Thyroid gland (tissue), 4 donors: ENCODE data around the gene NSMCE4A. TPM values are rescaled to one million over a fixed set of nuclear protein-coding genes. Genes with fewer than 3 reads are reported as not detected.

ENCODE experiments used
- DNase-seq, 2 donors: peaks; one replicate each; pipeline ENCODE4 v3.0.0-alpha.2; 2019
- H3K27ac ChIP-seq, 3 donors: fragments of 200-600 bp; sonication (generic); 1 replicate in 2 of 3; 2 replicates in 1 of 3; pipeline ENCODE4 v1.5.1; 2016 to 2019; ENCODE audit warnings: mild to moderate bottlenecking in 1 of 3, moderate library complexity in 1 of 3
- H3K27me3 ChIP-seq: fragments of 200-600 bp; sonication (generic); one replicate; pipeline ENCODE4 v1.5.1; 2019
- H3K36me3 ChIP-seq, 2 donors: fragments of 200-600 bp; sonication (generic); one replicate each; pipeline ENCODE4 v1.5.1; 2016 to 2019
- H3K4me1 ChIP-seq, 2 donors: fragments of 200-600 bp; sonication (generic); one replicate each; pipeline ENCODE4 v1.5.1; 2017 to 2019
- H3K4me3 ChIP-seq, 3 donors: fragments of 200-600 bp; sonication (generic); replicated peaks in 1 of 3; 1 replicate in 2 of 3; 2 replicates in 1 of 3; pipeline ENCODE4 v1.5.1; 2016; ENCODE audit warnings: mild to moderate bottlenecking in 1 of 3
- H3K9me3 ChIP-seq: fragments of 200-600 bp; sonication (generic); one replicate; pipeline ENCODE4 v1.5.1; 2017
- CTCF ChIP-seq, 6 experiments: fragments of 200-600 bp in 3 of 6; fragments of 450-650 bp in 3 of 6; sonication (generic) in 3 of 6; IDR thresholded peaks; one replicate each; pipeline ENCODE4 v1.5.1; 2016 to 2019; ENCODE audit warnings: antibody characterized with exemption in 6 of 6, mild to moderate bottlenecking in 2 of 6, inconsistent platforms in 1 of 6, moderate library complexity in 1 of 6
- POLR2A ChIP-seq, 2 donors: fragments of 450-650 bp; IDR thresholded peaks; one replicate each; pipeline ENCODE4 v1.6.1; 2017; ENCODE audit warnings: antibody characterized with exemption in 2 of 2, mild to moderate bottlenecking in 2 of 2, moderate library complexity in 1 of 2
- WGBS, 2 donors: methylation state at CpG; one replicate each; pipeline ENCODE4 v1.1.5; 2017; 5-methylcytosine and 5-hydroxymethylcytosine counted together
- intact Hi-C: fragments of 100-400 bp; cut with DNase I; formaldehyde crosslinking; loops from one replicate; pipeline ENCODE4 v1.15.1; 2023
- total RNA-seq, 4 donors: library from RNA; depleted of rRNA; stranded (reverse); fragments of >200 nt; gene quantifications; one replicate each; pipeline ENCODE4 v1.2.3, GENCODE V29; 2016

Gene NSMCE4A
- total RNA-seq, 4 donors from 2014 or later: 73.1 to 133 (median 111) TPM

GRCh38 chr10:121927841-121928527 is 47.0 kb downstream of the NSMCE4A start, which contains the start of gene ATE1:
Gene ATE1 (minus strand): TSS chr10:121928031. CDS start chr10:121927949, 82 bp downstream.
- peaks cover 26 to 28% of the 10 kb centered on the region in 2 donors for H3K4me1 ChIP-seq
- H3K27me3 ChIP-seq: no peaks in the 10 kb centered on the region
- no peaks in the 10 kb centered on the region for H3K36me3 ChIP-seq
- 0% methylated on average over 13 to 25 of the region's 87 CpGs for WGBS, 2 donors
- intact Hi-C loops: loop anchor here (5.0 kb wide), 1 partner anchor 124 kb away; no protein-coding TSS in a partner anchor
- peak within 1 kb of the TSS; percentile 99 to 100 (median 99) for H3K27ac ChIP-seq
- peak in 2 of 6 experiments; percentile 13 to 15 for TF ChIP-seq CTCF (IDR thresholded peaks at IDR 0.05)
- peak; percentile 30 to 92 for TF ChIP-seq POLR2A (IDR thresholded peaks at IDR 0.05)
- DNase-seq: peak; percentile 90 to 91
- peak within 1 kb of the TSS; percentile 82 to 100 (median 98) for H3K4me3 ChIP-seq
- no peaks in the 10 kb centered on the region for H3K9me3 ChIP-seq

- peaks cover 0 to 4% of the 10 kb centered on the region in 2 donors for H3K36me3 ChIP-seq
- peak overlapping the region; percentile 99 to 100 (median 99) for H3K27ac ChIP-seq
- TF ChIP-seq POLR2A (IDR thresholded peaks at IDR 0.05) (no peak), CTCF (IDR thresholded peaks at IDR 0.05) (no peak)
- H3K27me3 ChIP-seq: no peaks in the 10 kb centered on the region
- no peaks in the 10 kb centered on the region for H3K9me3 ChIP-seq
- peak; percentile 64 to 67 for DNase-seq
- H3K4me1 ChIP-seq: peaks cover 26 to 28% of the 10 kb centered on the region in 2 donors
- WGBS, 2 donors: 0% methylated on average over 12 to 29 of the region's 48 CpGs
- peak overlapping the region; percentile 54 to 100 (median 86) for H3K4me3 ChIP-seq
- intact Hi-C loops: loop anchor here (5.0 kb wide), 1 partner anchor 125 kb away; no protein-coding TSS in a partner anchor
Measured at GRCh38 chr10:121927318-121927840, 47.6 kb downstream of the NSMCE4A start.

GRCh38 chr10:121926671-121927317 is 48.2 kb downstream of the NSMCE4A start:
- 1 to 2% methylated on average over 20 of the region's 20 CpGs for WGBS, 2 donors
- no peak for TF ChIP-seq CTCF (IDR thresholded peaks at IDR 0.05)
- peak in 1 of 2 donors; percentile 30 for TF ChIP-seq POLR2A (IDR thresholded peaks at IDR 0.05)
- Histone ChIP-seq H3K27ac (peak overlapping the region; percentile 99 to 100 (median 99)), H3K36me3 (peaks cover 0 to 5% of the 10 kb centered on the region in 2 donors), H3K4me1 (peaks cover 22 to 26% of the 10 kb centered on the region in 2 donors), H3K4me3 (peak overlapping the region; percentile 54 to 100 (median 86)), H3K27me3 (no peaks in the 10 kb centered on the region), H3K9me3 (no peaks in the 10 kb centered on the region)
- intact Hi-C loops: loop anchor here (5.0 kb wide), 1 partner anchor 126 kb away; no protein-coding TSS in a partner anchor
- no peak for DNase-seq

- no peaks in the 10 kb centered on the region for H3K27me3 ChIP-seq
- no peak overlapping the region for H3K4me3 ChIP-seq
- peak overlapping the region; percentile 99 to 100 (median 99) for H3K27ac ChIP-seq
- no peak for DNase-seq
- H3K4me1 ChIP-seq: peaks cover 19 to 20% of the 10 kb centered on the region in 2 donors
- TF ChIP-seq POLR2A (IDR thresholded peaks at IDR 0.05) (no peak), CTCF (IDR thresholded peaks at IDR 0.05) (no peak)
- H3K36me3 ChIP-seq: peaks cover 0 to 5% of the 10 kb centered on the region in 2 donors
- 86 to 89% methylated on average over 4 of the region's 4 CpGs for WGBS, 2 donors
- intact Hi-C loops: loop anchor here (5.0 kb wide), 1 partner anchor 126 kb away; no protein-coding TSS in a partner anchor
- no peaks in the 10 kb centered on the region for H3K9me3 ChIP-seq
Measured at GRCh38 chr10:121926157-121926556, 48.9 kb downstream of the NSMCE4A start.
